BE2C (cell line): Measurements from ENCODE around the gene SPATA46.
"Not testable (repeated sequence)": the region's sequence is repeated elsewhere in the genome, so short reads cannot be mapped to it uniquely, and the experiment has no call there.

Source experiments
- DNase-seq: peaks from one replicate; pipeline ENCODE4 v3.0.0-alpha.2; 2020
- H3K27me3 ChIP-seq: fragments of 250-450 bp; sonication (Bioruptor Pico); 2 replicates; pipeline ENCODE4 v1.5.1; 2020; ENCODE audit warnings: mild to moderate bottlenecking
- H3K36me3 ChIP-seq: fragments of 250-450 bp; sonication (Bioruptor Pico); 2 replicates; pipeline ENCODE4 v1.5.1; 2020; ENCODE audit warnings: mild to moderate bottlenecking
- H3K4me1 ChIP-seq: fragments of 250-450 bp; sonication (Bioruptor Pico); 2 replicates; pipeline ENCODE4 v1.5.1; 2020
- H3K4me3 ChIP-seq: 2 replicates; pipeline ENCODE4 v1.5.1; 2011; ENCODE audit warnings: low read depth, low read length
- H3K9me3 ChIP-seq: fragments of 250-450 bp; sonication (Bioruptor Pico); 2 replicates; pipeline ENCODE4 v1.5.1; 2020
- CTCF ChIP-seq: IDR thresholded peaks from 2 replicates; pipeline ENCODE4 v1.5.1; 2012; ENCODE audit warnings: mild to moderate bottlenecking, low read depth, low read length

The SPATA46 gene

GRCh38 chr1:162359523-162360236, 17.0 kb downstream of the SPATA46 start:
- Histone ChIP-seq H3K4me1 (no peaks in the 10 kb centered on the region), H3K36me3 (no peaks in the 10 kb centered on the region), H3K27me3 (no peaks in the 10 kb centered on the region), H3K4me3 (no peak overlapping the region), H3K9me3 (peaks cover 2% of the 10 kb centered on the region; the same call in 1 of the 2 replicates)
- DNase-seq, result no peak
- TF ChIP-seq CTCF, result no peak

GRCh38 chr1:162358928-162359327, 17.7 kb downstream of the SPATA46 start:
- Histone ChIP-seq H3K4me1 (no peaks in the 10 kb centered on the region), H3K27me3 (no peaks in the 10 kb centered on the region), H3K9me3 (peaks cover 2% of the 10 kb centered on the region; the same call in 1 of the 2 replicates), H3K4me3 (no peak overlapping the region), H3K36me3 (no peaks in the 10 kb centered on the region)
- no peak for TF ChIP-seq CTCF
- DNase-seq, result no peak

- peak; percentile 30 for DNase-seq
- H3K4me3 ChIP-seq, result no peak overlapping the region
- H3K36me3 ChIP-seq, result no peaks in the 10 kb centered on the region
- peaks cover 2% of the 10 kb centered on the region; the same call in 1 of the 2 replicates for H3K9me3 ChIP-seq
- TF ChIP-seq CTCF, result peak; percentile 71
- H3K27me3 ChIP-seq, result no peaks in the 10 kb centered on the region
- no peaks in the 10 kb centered on the region for H3K4me1 ChIP-seq
Observed at GRCh38 chr1:162357681-162358266, 18.9 kb downstream of the SPATA46 start.

- H3K36me3 ChIP-seq, result no peaks in the 10 kb centered on the region
- H3K27me3 ChIP-seq, result no peaks in the 10 kb centered on the region
- DNase-seq, result no peak
- TF ChIP-seq CTCF, result no peak
- H3K4me1 ChIP-seq, result no peaks in the 10 kb centered on the region
- peaks cover 2% of the 10 kb centered on the region; the same call in 1 of the 2 replicates for H3K9me3 ChIP-seq
- H3K4me3 ChIP-seq, result no peak overlapping the region
Observed at GRCh38 chr1:162353702-162354101, 23.0 kb downstream of the SPATA46 start.

- no peak for DNase-seq
- no peaks in the 10 kb centered on the region for H3K36me3 ChIP-seq
- no peaks in the 10 kb centered on the region for H3K4me1 ChIP-seq
- H3K9me3 ChIP-seq, result peaks cover 2% of the 10 kb centered on the region; the same call in 1 of the 2 replicates
- H3K4me3 ChIP-seq, result no peak overlapping the region
- no peaks in the 10 kb centered on the region for H3K27me3 ChIP-seq
- TF ChIP-seq CTCF, result no peak
Observed at GRCh38 chr1:162353078-162353477, 23.6 kb downstream of the SPATA46 start.

GRCh38 chr1:162351874-162352273, 24.8 kb downstream of the SPATA46 start:
- not testable (repeated sequence) for H3K36me3 ChIP-seq, DNase-seq, H3K27me3 ChIP-seq, H3K9me3 ChIP-seq, H3K4me3 ChIP-seq, H3K4me1 ChIP-seq
